ENCODE results near the gene ST3GAL2.

DNA sequence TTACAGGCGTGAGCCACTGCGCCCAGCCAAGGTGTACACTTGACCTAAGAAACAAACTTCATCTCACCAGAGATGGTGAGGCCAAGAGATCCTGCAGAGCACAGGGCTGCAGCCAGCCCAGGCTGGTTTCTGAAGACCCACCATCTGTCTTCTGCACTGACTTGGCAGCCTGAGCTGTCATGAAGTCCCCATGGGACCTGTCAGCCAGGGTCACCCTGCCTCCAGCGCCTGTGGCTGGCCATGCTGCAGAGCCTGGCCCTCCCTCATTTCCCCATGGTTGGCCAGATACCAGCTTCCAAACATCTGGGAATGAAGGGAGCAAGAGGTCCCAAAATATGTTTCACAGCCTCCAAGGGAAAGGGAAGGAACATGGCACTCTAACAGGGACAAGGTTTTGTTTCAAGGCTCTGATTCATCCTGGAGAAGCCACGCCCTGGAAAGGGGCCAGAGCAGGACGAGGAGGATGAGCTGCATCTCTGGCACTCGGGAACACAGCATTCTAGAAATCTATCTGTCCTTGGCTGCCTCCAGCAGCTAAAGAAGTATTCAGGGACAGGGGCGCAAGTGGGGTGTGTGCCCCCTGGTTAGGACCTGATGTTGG lies 46.9 kb downstream of the ST3GAL2 start:
- TF ChIP-seq, protein P1, sequence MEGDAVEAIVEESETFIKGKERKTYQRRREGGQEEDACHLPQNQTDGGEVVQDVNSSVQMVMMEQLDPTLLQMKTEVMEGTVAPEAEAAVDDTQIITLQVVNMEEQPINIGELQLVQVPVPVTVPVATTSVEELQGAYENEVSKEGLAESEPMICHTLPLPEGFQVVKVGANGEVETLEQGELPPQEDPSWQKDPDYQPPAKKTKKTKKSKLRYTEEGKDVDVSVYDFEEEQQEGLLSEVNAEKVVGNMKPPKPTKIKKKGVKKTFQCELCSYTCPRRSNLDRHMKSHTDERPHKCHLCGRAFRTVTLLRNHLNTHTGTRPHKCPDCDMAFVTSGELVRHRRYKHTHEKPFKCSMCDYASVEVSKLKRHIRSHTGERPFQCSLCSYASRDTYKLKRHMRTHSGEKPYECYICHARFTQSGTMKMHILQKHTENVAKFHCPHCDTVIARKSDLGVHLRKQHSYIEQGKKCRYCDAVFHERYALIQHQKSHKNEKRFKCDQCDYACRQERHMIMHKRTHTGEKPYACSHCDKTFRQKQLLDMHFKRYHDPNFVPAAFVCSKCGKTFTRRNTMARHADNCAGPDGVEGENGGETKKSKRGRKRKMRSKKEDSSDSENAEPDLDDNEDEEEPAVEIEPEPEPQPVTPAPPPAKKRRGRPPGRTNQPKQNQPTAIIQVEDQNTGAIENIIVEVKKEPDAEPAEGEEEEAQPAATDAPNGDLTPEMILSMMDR (IDR thresholded peaks at IDR 0.05), result no peak
- TF ChIP-seq EZH2 (IDR thresholded peaks at IDR 0.05; ENCODE audit: borderline replicate concordance, insufficient read depth, low read depth, low read length, poor library complexity, severe bottlenecking), result no peak

All from B cell (primary cell).